ENCODE data around the gene UTS2. TPM values are rescaled to one million over a fixed set of nuclear protein-coding genes. Genes with fewer than 3 reads are reported as not detected.

UTS2 gene
- total RNA-seq, 1 experiment from 2014 or later = 31.0 TPM

- ChIA-PET CTCF (no interaction called here), POLR2A (ENCODE audit: low non-redundant PET) (no interaction called here)
- Histone ChIP-seq H3K27me3 (replicated peaks; ENCODE audit: insufficient read depth, low read depth, low read length, poor library complexity) (no peaks in the 10 kb centered on the region), H3K4me1 (ENCODE audit: insufficient read depth, low read length, poor library complexity, severe bottlenecking) (peaks cover 7% of the 10 kb centered on the region), H3K4me3 (ENCODE audit: low read depth, low read length, poor library complexity, severe bottlenecking) (no peak overlapping the region), H3K27ac (ENCODE audit: low read depth, low read length, poor library complexity, severe bottlenecking) (no peak overlapping the region), H3K9me3 (ENCODE audit: low read depth, low read length, poor library complexity, severe bottlenecking) (no peaks in the 10 kb centered on the region), H3K36me3 (ENCODE audit: insufficient read depth, low read length, poor library complexity, severe bottlenecking) (no peaks in the 10 kb centered on the region)
- intact Hi-C loops (cut with micrococcal nuclease; ENCODE audit: unreplicated experiment) = no loop called here
- BruUV-seq (replicated peaks) = no TSS peak
- DNase-seq (ENCODE audit: low spot score) = no peak
- TF ChIP-seq, protein P1, sequence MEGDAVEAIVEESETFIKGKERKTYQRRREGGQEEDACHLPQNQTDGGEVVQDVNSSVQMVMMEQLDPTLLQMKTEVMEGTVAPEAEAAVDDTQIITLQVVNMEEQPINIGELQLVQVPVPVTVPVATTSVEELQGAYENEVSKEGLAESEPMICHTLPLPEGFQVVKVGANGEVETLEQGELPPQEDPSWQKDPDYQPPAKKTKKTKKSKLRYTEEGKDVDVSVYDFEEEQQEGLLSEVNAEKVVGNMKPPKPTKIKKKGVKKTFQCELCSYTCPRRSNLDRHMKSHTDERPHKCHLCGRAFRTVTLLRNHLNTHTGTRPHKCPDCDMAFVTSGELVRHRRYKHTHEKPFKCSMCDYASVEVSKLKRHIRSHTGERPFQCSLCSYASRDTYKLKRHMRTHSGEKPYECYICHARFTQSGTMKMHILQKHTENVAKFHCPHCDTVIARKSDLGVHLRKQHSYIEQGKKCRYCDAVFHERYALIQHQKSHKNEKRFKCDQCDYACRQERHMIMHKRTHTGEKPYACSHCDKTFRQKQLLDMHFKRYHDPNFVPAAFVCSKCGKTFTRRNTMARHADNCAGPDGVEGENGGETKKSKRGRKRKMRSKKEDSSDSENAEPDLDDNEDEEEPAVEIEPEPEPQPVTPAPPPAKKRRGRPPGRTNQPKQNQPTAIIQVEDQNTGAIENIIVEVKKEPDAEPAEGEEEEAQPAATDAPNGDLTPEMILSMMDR (conservative IDR thresholded peaks at IDR 0.05; ENCODE audit: low read depth, low read length) = no peak
- TF ChIP-seq EZH2 (IDR thresholded peaks at IDR 0.05; ENCODE audit: borderline replicate concordance, low read depth, low read length, poor library complexity, severe bottlenecking) = no peak
These were observed 38.0 kb upstream of the UTS2 start for GRCh38 chr1:7890853-7891252.

DNA sequence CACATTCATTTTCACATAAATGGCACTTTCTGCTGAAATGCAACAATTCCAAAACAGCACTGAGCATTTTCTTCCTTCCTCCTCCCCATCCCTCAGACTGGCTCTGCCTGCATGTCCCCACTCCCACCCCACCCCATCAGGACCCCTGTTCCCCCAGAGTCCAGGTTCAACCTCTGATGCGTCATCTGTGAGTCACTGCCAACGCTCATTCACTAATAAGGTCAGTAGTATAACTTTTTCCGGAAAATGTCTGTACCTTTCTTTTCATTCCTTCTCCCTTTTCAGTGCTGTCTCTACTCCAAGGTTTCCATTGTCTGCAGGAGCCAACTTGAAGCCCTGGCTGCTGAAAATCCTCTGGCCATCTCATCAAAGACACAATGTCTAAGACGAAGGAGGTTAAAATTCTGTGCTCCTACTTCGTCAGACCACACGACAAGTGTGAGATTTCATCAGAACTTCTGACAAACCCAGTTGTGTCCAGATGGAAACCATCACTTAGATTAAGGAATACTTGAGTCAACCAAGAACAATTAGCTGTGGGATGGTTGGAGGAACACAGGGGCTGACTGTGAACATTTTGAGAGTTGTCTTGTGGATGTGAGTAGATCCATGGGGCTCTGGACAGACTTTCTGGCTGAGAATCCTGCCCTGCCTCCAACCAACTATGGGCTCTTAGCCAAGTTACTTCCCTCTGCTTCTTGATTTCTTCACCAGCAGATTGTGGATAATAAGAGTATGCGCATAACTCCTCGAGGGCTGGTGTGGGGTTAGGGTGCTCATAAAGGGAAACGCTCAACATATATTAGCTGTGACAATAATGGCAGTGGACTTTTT, 35.6 kb upstream of the UTS2 start:
- Histone ChIP-seq H3K27ac (ENCODE audit: low read depth, low read length, poor library complexity, severe bottlenecking) (no peak overlapping the region), H3K4me3 (ENCODE audit: low read depth, low read length, poor library complexity, severe bottlenecking) (no peak overlapping the region), H3K36me3 (ENCODE audit: insufficient read depth, low read length, poor library complexity, severe bottlenecking) (no peaks in the 10 kb centered on the region), H3K4me1 (ENCODE audit: insufficient read depth, low read length, poor library complexity, severe bottlenecking) (peaks cover 7% of the 10 kb centered on the region), H3K9me3 (ENCODE audit: low read depth, low read length, poor library complexity, severe bottlenecking) (no peaks in the 10 kb centered on the region), H3K27me3 (replicated peaks; ENCODE audit: insufficient read depth, low read depth, low read length, poor library complexity) (no peaks in the 10 kb centered on the region)
- peak; percentile 41 for DNase-seq (ENCODE audit: low spot score)
- BruUV-seq (replicated peaks) = no TSS peak
- TF ChIP-seq EZH2 (IDR thresholded peaks at IDR 0.05; ENCODE audit: borderline replicate concordance, low read depth, low read length, poor library complexity, severe bottlenecking) = no peak
- TF ChIP-seq, protein P1 (conservative IDR thresholded peaks at IDR 0.05; ENCODE audit: low read depth, low read length) = no peak
- ChIA-PET POLR2A (ENCODE audit: low non-redundant PET) (no interaction called here), CTCF (no interaction called here)
- intact Hi-C loops (cut with micrococcal nuclease; ENCODE audit: unreplicated experiment) = no loop called here

GRCh38 chr1:7886405-7886745, 33.5 kb upstream of the UTS2 start:
- ChIA-PET POLR2A (ENCODE audit: low non-redundant PET) (no interaction called here), CTCF (no interaction called here)
- no peaks in the 10 kb centered on the region for H3K9me3 ChIP-seq (ENCODE audit: low read depth, low read length, poor library complexity, severe bottlenecking)
- intact Hi-C loops (cut with micrococcal nuclease; ENCODE audit: unreplicated experiment) = no loop called here
- TF ChIP-seq EZH2 (IDR thresholded peaks at IDR 0.05; ENCODE audit: borderline replicate concordance, low read depth, low read length, poor library complexity, severe bottlenecking) = no peak
- TF ChIP-seq, protein P1 (conservative IDR thresholded peaks at IDR 0.05; ENCODE audit: low read depth, low read length) = no peak
- no peak overlapping the region for H3K27ac ChIP-seq (ENCODE audit: low read depth, low read length, poor library complexity, severe bottlenecking)
- H3K36me3 ChIP-seq (ENCODE audit: insufficient read depth, low read length, poor library complexity, severe bottlenecking) = no peaks in the 10 kb centered on the region
- peak overlapping the region; percentile 15 for H3K4me3 ChIP-seq (ENCODE audit: low read depth, low read length, poor library complexity, severe bottlenecking)
- no peaks in the 10 kb centered on the region for H3K27me3 ChIP-seq (replicated peaks; ENCODE audit: insufficient read depth, low read depth, low read length, poor library complexity)
- peaks cover 7% of the 10 kb centered on the region for H3K4me1 ChIP-seq (ENCODE audit: insufficient read depth, low read length, poor library complexity, severe bottlenecking)
- DNase-seq (ENCODE audit: low spot score) = peak; percentile 72
- no TSS peak for BruUV-seq (replicated peaks)

Measured in A673 (cell line).